LNCaP clone FGC (cell line): ENCODE data around the gene CRISP2.

Experiments used
- DNase-seq: peaks from one replicate; pipeline ENCODE4 v3.0.0-alpha.2; 2011; ENCODE audit warnings: low read depth
- H3K4me3 ChIP-seq: 2 replicates; pipeline ENCODE4 v1.5.1; 2011; ENCODE audit warnings: mild to moderate bottlenecking, low read depth, low read length, control low read depth
- CTCF ChIP-seq: IDR thresholded peaks from 2 replicates; pipeline ENCODE4 v1.5.1; 2012; ENCODE audit warnings: mild to moderate bottlenecking; ENCODE audit not compliant: control insufficient read depth, insufficient read depth; ENCODE audit errors: extremely low read depth

The CRISP2 gene

GRCh38 chr6:49713346-49713745 lies at the start of gene CRISP2:
Gene CRISP2 (minus strand): TSS chr6:49713543. CDS start chr6:49709196, 4,347 bp downstream.
- TF ChIP-seq CTCF = no peak
- DNase-seq = no peak
- H3K4me3 ChIP-seq = no peak within 1 kb of the TSS

- no peak for TF ChIP-seq CTCF
- H3K4me3 ChIP-seq = no peak within 1 kb of the TSS
- DNase-seq = peak; percentile 48
Observed at GRCh38 chr6:49744259-49744658, 30.9 kb upstream of the CRISP2 start, which contains the start of gene CRISP3. Gene CRISP3 (minus strand): TSS chr6:49744388. CDS start chr6:49744367, 21 bp downstream.

- no peak for DNase-seq
- no peak for TF ChIP-seq CTCF
- H3K4me3 ChIP-seq = no peak overlapping the region
Observed at GRCh38 chr6:49743429-49743828, 30.1 kb upstream of the CRISP2 start.

GRCh38 chr6:49739423-49739822 lies 26.1 kb upstream of the CRISP2 start:
- TF ChIP-seq CTCF = no peak
- H3K4me3 ChIP-seq = no peak overlapping the region
- DNase-seq = no peak

GRCh38 chr6:49736017-49736508 lies 22.7 kb upstream of the CRISP2 start:
- no peak for TF ChIP-seq CTCF
- DNase-seq = no peak
- no peak overlapping the region for H3K4me3 ChIP-seq

GRCh38 chr6:49733680-49734079 lies 20.3 kb upstream of the CRISP2 start:
- TF ChIP-seq CTCF = no peak
- no peak for DNase-seq
- H3K4me3 ChIP-seq = no peak overlapping the region

GRCh38 chr6:49732781-49733180 lies 19.4 kb upstream of the CRISP2 start:
- H3K4me3 ChIP-seq = no peak overlapping the region
- TF ChIP-seq CTCF = no peak
- DNase-seq = no peak
